Stromal cell of bone marrow (primary cell): Measurements from ENCODE around the gene SH3RF1.

ENCODE experiments used
- DNase-seq: peaks from one replicate; pipeline ENCODE4 v3.0.0-alpha.2; 2012; ENCODE audit warnings: low read depth

Gene SH3RF1

GRCh38 chr4:169103966-169104412 is 166.8 kb downstream of the SH3RF1 start:
- no peak for DNase-seq

DNA sequence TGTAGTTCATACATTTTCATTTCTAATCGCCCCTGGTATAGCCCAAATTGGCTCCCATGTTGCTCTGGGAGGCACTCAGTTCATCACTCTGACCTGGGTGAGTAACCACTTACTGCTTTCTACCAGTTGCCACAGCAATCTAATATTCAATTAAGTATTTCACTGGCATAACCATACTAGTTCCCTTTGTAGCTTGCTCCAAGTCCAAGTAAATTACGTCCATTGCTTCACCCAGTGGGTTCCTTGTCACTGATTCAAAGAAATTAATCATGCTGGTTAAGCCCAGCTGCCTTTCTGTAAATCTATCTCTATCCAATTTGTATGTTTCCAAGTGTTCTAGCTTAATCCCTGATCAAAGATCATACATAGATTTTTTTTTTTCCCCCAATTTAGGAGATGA is 168.7 kb downstream of the SH3RF1 start:
- peak; percentile 55 for DNase-seq

- no peak for DNase-seq
Observed at GRCh38 chr4:169100670-169101101, 170.1 kb downstream of the SH3RF1 start.

GRCh38 chr4:169099771-169100180 is 171.0 kb downstream of the SH3RF1 start:
- DNase-seq: peak; percentile 70

DNA sequence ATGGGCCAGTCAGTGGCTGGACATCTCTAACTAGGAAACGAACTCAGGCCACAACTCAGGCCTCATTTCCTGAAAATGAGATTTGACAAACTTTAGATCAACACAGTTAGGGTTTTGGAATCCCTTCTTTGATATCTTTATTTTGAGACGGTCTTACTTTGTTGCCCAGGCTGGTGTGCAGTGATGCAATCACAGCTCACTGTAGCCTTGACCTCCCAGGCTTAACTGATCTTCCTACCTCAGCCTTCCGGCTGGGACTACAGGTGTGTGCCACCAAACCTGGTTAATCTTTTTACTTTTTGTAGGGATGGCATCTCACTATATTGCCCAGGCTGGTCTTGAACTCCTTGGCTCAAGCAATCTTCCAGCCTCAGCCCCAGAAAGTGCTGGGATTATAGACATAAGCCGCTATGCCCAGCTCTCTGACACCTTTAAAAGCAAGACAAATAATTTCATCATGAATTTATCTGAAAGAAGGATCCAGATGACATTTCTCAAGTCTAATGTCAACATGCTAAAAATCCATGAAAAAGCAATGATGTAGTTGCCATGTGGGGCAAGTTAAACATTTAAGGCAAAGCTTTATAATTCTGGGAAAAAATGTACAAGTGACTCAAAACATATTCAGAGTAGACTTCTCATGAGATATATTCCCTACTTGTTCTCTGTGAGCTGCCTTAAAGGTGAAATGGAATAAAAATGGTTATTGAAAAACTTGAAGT is 171.6 kb downstream of the SH3RF1 start:
- no peak for DNase-seq

GRCh38 chr4:169098532-169098931 is 172.2 kb downstream of the SH3RF1 start:
- no peak for DNase-seq

DNA sequence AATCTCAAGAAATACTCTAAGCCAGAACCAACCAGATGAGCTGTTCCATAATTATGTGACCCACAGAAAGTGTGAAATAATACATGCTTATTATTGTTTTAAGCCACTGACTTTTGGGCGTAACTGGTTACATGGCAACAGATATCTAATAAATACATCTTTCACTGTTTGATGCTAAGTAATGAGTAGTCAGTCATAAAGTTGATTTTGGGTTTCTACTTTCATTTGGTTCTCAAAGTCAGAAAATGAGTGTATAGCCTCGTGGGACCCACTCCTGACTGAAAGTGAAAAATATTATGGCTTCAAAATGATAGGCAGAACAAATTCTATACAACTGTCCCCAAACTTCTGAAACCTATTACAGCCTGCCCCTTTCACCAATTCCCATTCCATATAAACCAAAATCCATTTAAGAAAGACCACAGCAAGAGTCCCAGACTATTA is 172.7 kb downstream of the SH3RF1 start:
- DNase-seq: no peak

- no peak for DNase-seq
Observed at GRCh38 chr4:169096221-169096620, 174.5 kb downstream of the SH3RF1 start.

- DNase-seq: no peak
Observed at GRCh38 chr4:169094656-169095231, 176.0 kb downstream of the SH3RF1 start.

- no peak for DNase-seq
Observed at GRCh38 chr4:169092889-169093522, 177.8 kb downstream of the SH3RF1 start.

DNA sequence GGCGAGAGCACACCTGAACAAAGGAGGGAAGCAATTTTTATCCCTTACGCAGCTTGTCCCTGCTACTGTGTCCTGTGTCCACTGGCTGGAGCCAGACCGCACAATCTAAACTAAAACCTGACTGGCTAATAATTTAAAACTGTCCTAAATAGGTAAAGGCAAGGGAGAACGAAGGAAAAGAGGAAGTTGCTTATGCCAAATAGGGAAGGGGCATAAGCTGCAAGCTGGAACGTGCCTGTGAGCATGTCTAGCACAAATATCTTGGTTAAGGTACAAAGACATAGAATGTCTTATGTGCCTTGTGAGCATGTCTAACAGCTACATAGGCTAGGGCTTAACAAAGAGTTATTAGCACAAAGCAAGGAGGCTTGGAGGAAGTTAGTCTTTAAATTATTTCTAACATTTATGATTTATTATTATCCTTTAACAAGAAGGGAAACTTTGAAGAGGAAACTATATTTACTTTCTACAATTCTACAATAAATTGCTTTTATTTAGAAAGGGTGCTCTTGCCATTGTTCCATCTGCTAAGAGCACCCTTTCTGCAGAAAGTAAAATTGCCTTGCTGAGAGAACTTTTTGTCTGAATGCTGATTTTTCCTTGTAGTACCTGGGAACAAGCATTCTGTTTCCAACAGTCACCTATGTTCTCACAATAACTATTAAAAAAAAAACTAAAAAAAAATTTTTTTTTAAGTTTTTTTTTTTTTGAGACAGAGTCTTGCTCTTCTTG is 180.1 kb downstream of the SH3RF1 start:
- no peak for DNase-seq

GRCh38 chr4:169089004-169089403 is 181.8 kb downstream of the SH3RF1 start:
- no peak for DNase-seq

DNA sequence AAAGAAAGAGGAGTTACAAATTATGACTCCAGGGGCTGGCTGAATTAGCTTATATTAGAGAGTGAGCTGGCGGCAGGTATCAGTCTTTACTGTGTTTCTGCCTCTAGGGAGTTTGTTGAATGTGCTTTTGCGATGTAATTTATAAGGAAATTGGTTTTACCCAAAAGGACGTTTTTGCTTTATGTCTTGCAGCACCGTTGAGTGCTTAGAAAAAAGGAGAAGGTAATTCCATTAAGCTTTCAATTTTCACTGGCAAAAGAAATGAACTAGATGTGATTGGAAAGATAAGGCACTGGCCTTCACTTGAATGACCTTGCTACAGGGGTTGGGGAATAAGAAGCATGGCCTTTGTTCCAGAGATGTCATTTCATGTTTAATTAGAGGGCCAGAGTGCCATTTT is 185.8 kb downstream of the SH3RF1 start:
- DNase-seq: no peak

GRCh38 chr4:169080981-169081380 is 189.8 kb downstream of the SH3RF1 start:
- DNase-seq: peak; percentile 68

DNA sequence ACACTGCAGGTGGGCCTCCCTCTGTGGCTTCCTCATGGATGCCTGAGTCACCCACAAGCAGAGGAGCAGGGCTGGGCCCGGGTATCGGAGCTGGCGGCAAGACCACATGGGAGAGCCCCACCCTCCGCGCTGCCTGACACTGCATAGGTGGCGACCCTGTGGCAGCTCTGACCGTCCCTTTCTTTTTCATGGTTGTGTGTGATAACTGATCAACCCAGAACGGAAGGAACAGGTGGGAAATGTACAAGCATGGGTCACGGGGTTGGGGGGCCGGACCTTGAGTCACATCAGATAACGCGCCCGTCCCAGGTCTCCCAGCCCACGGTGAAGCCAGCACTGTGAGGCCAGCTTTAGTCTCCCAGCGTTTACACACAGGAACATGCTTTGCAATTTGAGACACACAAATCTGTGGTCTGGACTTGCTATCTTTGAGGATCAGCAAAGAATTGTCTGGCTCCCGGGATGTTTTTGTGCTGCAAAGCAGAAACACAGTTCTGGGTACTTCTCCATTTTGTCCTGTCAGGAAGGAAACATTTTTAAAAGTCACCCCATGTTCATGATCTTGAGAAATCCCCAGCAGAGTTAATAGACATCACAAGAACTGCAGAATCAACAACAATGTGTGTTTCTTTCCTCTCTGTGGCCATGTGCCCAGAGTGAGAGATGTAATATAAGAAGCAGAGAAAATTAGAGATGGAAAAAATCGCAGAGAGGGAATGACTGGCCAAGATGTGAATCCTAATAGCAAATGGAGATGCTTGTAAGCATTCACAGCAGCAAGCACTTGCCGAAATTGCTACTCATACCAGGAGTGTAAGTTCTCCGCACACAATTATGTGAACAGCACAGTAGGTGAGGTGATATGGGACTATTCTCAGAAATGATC is 190.6 kb downstream of the SH3RF1 start:
- DNase-seq: peak; percentile 92

GRCh38 chr4:169074117-169074516 is 196.6 kb downstream of the SH3RF1 start:
- DNase-seq: no peak

DNA sequence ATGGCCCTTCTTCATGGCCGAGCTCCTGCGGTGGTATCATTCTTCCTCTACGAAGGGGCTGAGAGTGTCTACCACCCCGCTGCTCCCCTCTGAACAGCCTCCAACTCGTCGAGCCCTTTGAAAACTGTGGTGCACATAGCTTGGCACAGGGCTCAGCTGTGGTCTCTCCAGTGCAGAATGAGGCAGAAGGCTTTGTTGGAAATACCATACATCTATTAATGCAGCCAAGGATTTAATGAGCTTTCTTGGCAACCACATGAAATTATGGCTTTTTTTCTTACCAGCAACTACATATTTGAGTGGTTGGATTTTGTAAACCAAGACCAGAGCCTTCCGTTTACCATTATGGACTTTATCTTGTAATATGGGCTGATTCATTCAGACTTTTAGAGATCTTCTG is 199.0 kb downstream of the SH3RF1 start:
- peak; percentile 34 for DNase-seq

- no peak for DNase-seq
Observed at GRCh38 chr4:169070895-169071218, 199.9 kb downstream of the SH3RF1 start.

GRCh38 chr4:169070071-169070894 is 200.5 kb downstream of the SH3RF1 start:
- DNase-seq: peak; percentile 91

- DNase-seq: no peak
Observed at GRCh38 chr4:169068423-169068822, 202.3 kb downstream of the SH3RF1 start.

DNA sequence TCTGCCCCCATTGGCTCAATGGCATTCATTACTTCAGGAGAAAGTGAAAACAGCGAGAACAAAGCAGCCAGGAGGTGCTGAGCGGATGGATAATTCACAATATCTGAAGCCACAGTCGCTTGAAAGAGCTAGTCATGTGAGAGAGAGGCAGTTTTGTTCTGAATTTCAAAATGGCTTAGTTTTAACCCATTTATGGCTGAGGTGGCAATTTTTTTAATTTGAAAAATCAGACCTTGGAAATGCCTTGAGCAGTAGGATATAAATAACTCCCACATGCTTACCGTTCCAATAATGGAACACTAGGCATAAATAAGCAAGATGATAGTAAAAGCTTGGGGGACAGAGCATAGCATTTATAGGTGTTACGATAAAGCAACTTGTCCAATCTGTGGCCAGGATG is 203.8 kb downstream of the SH3RF1 start:
- DNase-seq: no peak
